Loucy (cell line): ENCODE measurements around the gene PIPOX.

Experiments used
- H2AFZ ChIP-seq: fragments of 200-600 bp; sonication (generic); 2 replicates; pipeline ENCODE4 v1.6.0; 2016; ENCODE audit warnings: antibody characterized with exemption, mild to moderate bottlenecking, low read length, moderate library complexity
- H3F3A ChIP-seq: fragments of 200-600 bp; 2 replicates; pipeline ENCODE4 v1.6.0; 2016; ENCODE audit warnings: antibody characterized with exemption, low read depth, mild to moderate bottlenecking
- H3K27me3 ChIP-seq: fragments of 200-600 bp; sonication (generic); 2 replicates; pipeline ENCODE4 v1.6.1; 2014; ENCODE audit warnings: low read length, mild to moderate bottlenecking; ENCODE audit not compliant: insufficient read depth, poor library complexity, severe bottlenecking
- H3K36me3 ChIP-seq: fragments of 200-600 bp; sonication (generic); 2 replicates; pipeline ENCODE4 v1.6.1; 2016; ENCODE audit warnings: low read length; ENCODE audit not compliant: insufficient read depth
- H3K4me1 ChIP-seq: fragments of 200-600 bp; sonication (generic); 2 replicates; pipeline ENCODE4 v1.5.1; 2014; ENCODE audit warnings: low read length, mild to moderate bottlenecking; ENCODE audit not compliant: insufficient read depth, poor library complexity, severe bottlenecking
- H3K4me2 ChIP-seq: fragments of 200-600 bp; sonication (generic); 2 replicates; pipeline ENCODE4 v1.6.0; 2014; ENCODE audit warnings: antibody characterized with exemption, low read length, low read depth, mild to moderate bottlenecking; ENCODE audit not compliant: poor library complexity, severe bottlenecking
- H3K4me3 ChIP-seq: fragments of 200-600 bp; sonication (generic); 2 replicates; pipeline ENCODE4 v1.5.1; 2014; ENCODE audit warnings: low read length, mild to moderate bottlenecking, mixed read lengths; ENCODE audit not compliant: poor library complexity, severe bottlenecking
- H3K79me2 ChIP-seq: fragments of 200-600 bp; sonication (generic); 2 replicates; pipeline ENCODE4 v1.6.1; 2014; ENCODE audit warnings: low read length; ENCODE audit not compliant: insufficient read depth
- H3K9ac ChIP-seq: fragments of 200-600 bp; sonication (generic); 2 replicates; pipeline ENCODE4 v1.6.0; 2014; ENCODE audit warnings: mild to moderate bottlenecking, low read depth, low read length, moderate library complexity; ENCODE audit not compliant: poor library complexity, severe bottlenecking
- H3K9me2 ChIP-seq: fragments of 200-600 bp; sonication (generic); replicated peaks from 2 replicates; pipeline ENCODE4 v1.6.1; 2016; ENCODE audit warnings: low read depth, low read length, mixed read lengths
- H3K9me3 ChIP-seq: fragments of 200-600 bp; sonication (generic); 2 replicates; pipeline ENCODE4 v1.6.1; 2014; ENCODE audit warnings: mild to moderate bottlenecking, antibody characterized with exemption, low read length, low read depth; ENCODE audit not compliant: insufficient read depth
- H4K20me1 ChIP-seq: fragments of 200-600 bp; sonication (generic); 2 replicates; pipeline ENCODE4 v1.6.0; 2014; ENCODE audit warnings: antibody characterized with exemption, low read length, mild to moderate bottlenecking; ENCODE audit not compliant: insufficient read depth, poor library complexity, severe bottlenecking
- CTCF ChIP-seq: fragments of 200-600 bp; sonication (generic); conservative IDR thresholded peaks from 2 replicates; pipeline ENCODE4 v1.5.1; 2014; ENCODE audit warnings: mild to moderate bottlenecking, antibody characterized with exemption, low read length
- EZH2phosphoT487 ChIP-seq: fragments of 200-600 bp; IDR thresholded peaks from 2 replicates; pipeline ENCODE4 v1.6.1; 2018; ENCODE audit warnings: antibody characterized with exemption, mild to moderate bottlenecking, moderate library complexity, borderline replicate concordance

PIPOX gene

GRCh38 chr17:29018788-29019474, 24.0 kb upstream of the PIPOX start:
- Histone ChIP-seq H3K9me2 (no peaks in the 10 kb centered on the region), H3K4me2 (peak overlapping the region; percentile 60), H3K27me3 (no peaks in the 10 kb centered on the region), H4K20me1 (no peaks in the 10 kb centered on the region), H2AFZ (peak overlapping the region; percentile 57), H3K79me2 (no peaks in the 10 kb centered on the region), H3F3A (no peaks in the 10 kb centered on the region), H3K9ac (no peak overlapping the region), H3K4me3 (peak overlapping the region; percentile 12), H3K4me1 (peaks cover 13% of the 10 kb centered on the region), H3K9me3 (no peaks in the 10 kb centered on the region), H3K36me3 (no peaks in the 10 kb centered on the region)
- TF ChIP-seq EZH2phosphoT487 (no peak), CTCF (no peak)

GRCh38 chr17:29019475-29020181, 23.3 kb upstream of the PIPOX start:
- TF ChIP-seq CTCF (no peak), EZH2phosphoT487 (no peak)
- H3K36me3 ChIP-seq: no peaks in the 10 kb centered on the region
- H3K9me3 ChIP-seq: no peaks in the 10 kb centered on the region
- no peaks in the 10 kb centered on the region for H3K27me3 ChIP-seq
- H3K4me1 ChIP-seq: peaks cover 13% of the 10 kb centered on the region
- no peak overlapping the region for H3K4me3 ChIP-seq
- H3K79me2 ChIP-seq: no peaks in the 10 kb centered on the region
- H3F3A ChIP-seq: no peaks in the 10 kb centered on the region
- no peak overlapping the region for H3K9ac ChIP-seq
- H2AFZ ChIP-seq: peak overlapping the region; percentile 57
- H3K9me2 ChIP-seq: no peaks in the 10 kb centered on the region
- peak overlapping the region; percentile 60 for H3K4me2 ChIP-seq
- H4K20me1 ChIP-seq: no peaks in the 10 kb centered on the region

GRCh38 chr17:29020576-29020975, 22.4 kb upstream of the PIPOX start:
- no peaks in the 10 kb centered on the region for H3K27me3 ChIP-seq
- no peak for TF ChIP-seq CTCF
- no peak for TF ChIP-seq EZH2phosphoT487

More at GRCh38 chr17:29020576-29020975, 22.4 kb upstream of the PIPOX start:
- Histone ChIP-seq H2AFZ (no peak overlapping the region), H3K4me3 (no peak overlapping the region), H3K4me1 (peaks cover 13% of the 10 kb centered on the region), H3K36me3 (no peaks in the 10 kb centered on the region), H3K9me3 (no peaks in the 10 kb centered on the region), H3K79me2 (no peaks in the 10 kb centered on the region), H4K20me1 (no peaks in the 10 kb centered on the region), H3K9ac (no peak overlapping the region), H3F3A (no peaks in the 10 kb centered on the region), H3K4me2 (no peak overlapping the region), H3K9me2 (no peaks in the 10 kb centered on the region)
